ES-I3 (cell line): ENCODE results near the gene PLEK.
"Not testable (repeated sequence)": the region's sequence is repeated elsewhere in the genome, so short reads cannot be mapped to it uniquely, and the experiment has no call there.

ENCODE experiments used
- H3K36me3 ChIP-seq: 2 replicates; pipeline ENCODE4 v1.6.1; 2013; ENCODE audit warnings: mild to moderate bottlenecking, low read length, control low read depth, moderate library complexity; ENCODE audit not compliant: insufficient read depth
- H3K4me1 ChIP-seq: 2 replicates; pipeline ENCODE4 v1.6.1; 2013; ENCODE audit warnings: mild to moderate bottlenecking, control low read depth, low read length; ENCODE audit not compliant: insufficient read depth
- H3K9ac ChIP-seq: 2 replicates; pipeline ENCODE4 v1.6.1; 2013; ENCODE audit warnings: low read depth, mild to moderate bottlenecking, low read length, moderate library complexity
- H3K9me3 ChIP-seq: 2 replicates; pipeline ENCODE4 v1.6.1; 2013; ENCODE audit warnings: mild to moderate bottlenecking, low read length, moderate library complexity; ENCODE audit not compliant: control insufficient read depth, insufficient read depth

Gene PLEK

GRCh38 chr2:68385220-68385906, 20.3 kb downstream of the PLEK start:
- no peak overlapping the region for H3K9ac ChIP-seq
- no peaks in the 10 kb centered on the region for H3K4me1 ChIP-seq
- no peaks in the 10 kb centered on the region for H3K36me3 ChIP-seq
- no peaks in the 10 kb centered on the region for H3K9me3 ChIP-seq

- Histone ChIP-seq H3K36me3 (no peaks in the 10 kb centered on the region), H3K9me3 (no peaks in the 10 kb centered on the region), H3K4me1 (no peaks in the 10 kb centered on the region), H3K9ac (no peak overlapping the region)
These were observed 20.8 kb downstream of the PLEK start for GRCh38 chr2:68385907-68386287.

GRCh38 chr2:68386365-68386764, 21.3 kb downstream of the PLEK start:
- Histone ChIP-seq H3K9me3 (no peaks in the 10 kb centered on the region), H3K36me3 (no peaks in the 10 kb centered on the region), H3K4me1 (no peaks in the 10 kb centered on the region)

GRCh38 chr2:68387408-68388350, 22.6 kb downstream of the PLEK start:
- Histone ChIP-seq H3K9ac (no peak overlapping the region), H3K9me3 (no peaks in the 10 kb centered on the region), H3K4me1 (no peaks in the 10 kb centered on the region), H3K36me3 (no peaks in the 10 kb centered on the region)

More at GRCh38 chr2:68386365-68386764, 21.3 kb downstream of the PLEK start:
- no peak overlapping the region for H3K9ac ChIP-seq

- H3K9me3 ChIP-seq: no peaks in the 10 kb centered on the region
- H3K9ac ChIP-seq: no peak overlapping the region
- no peaks in the 10 kb centered on the region for H3K4me1 ChIP-seq
- no peaks in the 10 kb centered on the region for H3K36me3 ChIP-seq
These were observed 23.3 kb downstream of the PLEK start for GRCh38 chr2:68388358-68388757.

- Histone ChIP-seq H3K36me3 (no peaks in the 10 kb centered on the region), H3K4me1 (no peaks in the 10 kb centered on the region), H3K9ac (no peak overlapping the region), H3K9me3 (no peaks in the 10 kb centered on the region)
These were observed 23.7 kb downstream of the PLEK start for GRCh38 chr2:68388772-68389171.

- Histone ChIP-seq H3K36me3 (no peaks in the 10 kb centered on the region), H3K9ac (no peak overlapping the region), H3K4me1 (no peaks in the 10 kb centered on the region), H3K9me3 (no peaks in the 10 kb centered on the region)
These were observed 25.0 kb downstream of the PLEK start for GRCh38 chr2:68390114-68390513.

- Histone ChIP-seq H3K9me3 (no peaks in the 10 kb centered on the region), H3K9ac (no peak overlapping the region), H3K36me3 (no peaks in the 10 kb centered on the region), H3K4me1 (no peaks in the 10 kb centered on the region)
These were observed 25.5 kb downstream of the PLEK start for GRCh38 chr2:68390586-68390985.

- Histone ChIP-seq H3K9me3 (no peaks in the 10 kb centered on the region), H3K4me1 (no peaks in the 10 kb centered on the region), H3K36me3 (no peaks in the 10 kb centered on the region), H3K9ac (no peak overlapping the region)
These were observed 26.0 kb downstream of the PLEK start for GRCh38 chr2:68391099-68391498.

- Histone ChIP-seq H3K36me3 (no peaks in the 10 kb centered on the region), H3K4me1 (no peaks in the 10 kb centered on the region), H3K9ac (no peak overlapping the region), H3K9me3 (no peaks in the 10 kb centered on the region)
These were observed 26.8 kb downstream of the PLEK start for GRCh38 chr2:68391869-68392268.

GRCh38 chr2:68396093-68396492, 31.0 kb downstream of the PLEK start:
- Histone ChIP-seq H3K36me3 (no peaks in the 10 kb centered on the region), H3K9me3 (no peaks in the 10 kb centered on the region), H3K4me1 (no peaks in the 10 kb centered on the region), H3K9ac (no peak overlapping the region)

- not testable (repeated sequence) for H3K9me3 ChIP-seq, H3K9ac ChIP-seq, H3K4me1 ChIP-seq, H3K36me3 ChIP-seq
These were observed 32.7 kb downstream of the PLEK start for GRCh38 chr2:68397704-68398263.

- Histone ChIP-seq H3K9me3 (no peaks in the 10 kb centered on the region), H3K36me3 (no peaks in the 10 kb centered on the region), H3K9ac (no peak overlapping the region), H3K4me1 (no peaks in the 10 kb centered on the region)
These were observed 38.1 kb downstream of the PLEK start for GRCh38 chr2:68403199-68403644.

- Histone ChIP-seq H3K36me3 (no peaks in the 10 kb centered on the region), H3K4me1 (no peaks in the 10 kb centered on the region), H3K9ac (no peak overlapping the region), H3K9me3 (no peaks in the 10 kb centered on the region)
These were observed 39.1 kb downstream of the PLEK start for GRCh38 chr2:68404164-68404563.
